MCF 10A (cell line): ENCODE results near the gene TNFRSF14. TPM values are rescaled to one million over a fixed set of nuclear protein-coding genes. Genes with fewer than 3 reads are reported as not detected.

Experiments
- BruUV-seq: library from RNA; stranded (reverse); fragments of 400-500 nt; replicated peaks from 2 replicates; lab custom pipeline; 2021; lab: Mats Ljungman, UMichigan
- CTCF ChIA-PET: fragments of 300-600 bp; sonication (Branson Sonifier 250); formaldehyde crosslinking; extraction: SDS; loops from one replicate; lab custom pipeline; 2021; ENCODE audit warnings: antibody characterized with exemption, inconsistent platforms; lab: Yijun Ruan, JAX
- POLR2A ChIA-PET: fragments of 300-600, 350-650 bp; sonication (Branson Sonifier 250); formaldehyde crosslinking; extraction: SDS; loops from one replicate; lab custom pipeline; 2020; ENCODE audit warnings: antibody characterized with exemption, inconsistent platforms; lab: Yijun Ruan, JAX
- DNase-seq: peaks from one replicate; pipeline ENCODE4 v3.0.0-alpha.2; 2018; ENCODE audit not compliant: unreplicated experiment
- H3K27ac Mint-ChIP-seq: one replicate; pipeline ENCODE4 v1.8.0; 2022; ENCODE audit warnings: mild to moderate bottlenecking, low read depth, mixed read lengths; ENCODE audit not compliant: unreplicated experiment
- H3K27me3 Mint-ChIP-seq: one replicate; pipeline ENCODE4 v1.8.0; 2022; ENCODE audit warnings: mixed read lengths; ENCODE audit not compliant: insufficient read depth, unreplicated experiment
- H3K36me3 Mint-ChIP-seq: one replicate; pipeline ENCODE4 v1.8.0; 2022; ENCODE audit warnings: mild to moderate bottlenecking, moderate library complexity, mixed read lengths; ENCODE audit not compliant: insufficient read depth, unreplicated experiment
- H3K4me1 Mint-ChIP-seq: one replicate; pipeline ENCODE4 v1.8.0; 2022; ENCODE audit warnings: mixed read lengths; ENCODE audit not compliant: insufficient read depth, unreplicated experiment
- H3K4me3 Mint-ChIP-seq: one replicate; pipeline ENCODE4 v1.8.0; 2022; ENCODE audit warnings: mild to moderate bottlenecking, moderate library complexity, mixed read lengths; ENCODE audit not compliant: unreplicated experiment
- H3K9me3 Mint-ChIP-seq: one replicate; pipeline ENCODE4 v1.8.0; 2022; ENCODE audit warnings: mixed read lengths; ENCODE audit not compliant: unreplicated experiment
- CTCF ChIP-seq: fragments of 200-600 bp; IDR thresholded peaks from one replicate; pipeline ENCODE4 v1.8.0; 2022; ENCODE audit warnings: antibody characterized with exemption, mild to moderate bottlenecking; ENCODE audit not compliant: unreplicated experiment
- intact Hi-C: fragments of 100-400 bp; cut with micrococcal nuclease; formaldehyde crosslinking; loops from 2 replicates; pipeline ENCODE4 v1.14.1; 2022
- total RNA-seq: library from RNA; stranded (reverse); gene quantifications from 2 replicates; pipeline ENCODE4 v1.2.3, GENCODE V29; 2022

Gene TNFRSF14
- total RNA-seq, 1 experiment from 2014 or later = 4.6 TPM

DNA sequence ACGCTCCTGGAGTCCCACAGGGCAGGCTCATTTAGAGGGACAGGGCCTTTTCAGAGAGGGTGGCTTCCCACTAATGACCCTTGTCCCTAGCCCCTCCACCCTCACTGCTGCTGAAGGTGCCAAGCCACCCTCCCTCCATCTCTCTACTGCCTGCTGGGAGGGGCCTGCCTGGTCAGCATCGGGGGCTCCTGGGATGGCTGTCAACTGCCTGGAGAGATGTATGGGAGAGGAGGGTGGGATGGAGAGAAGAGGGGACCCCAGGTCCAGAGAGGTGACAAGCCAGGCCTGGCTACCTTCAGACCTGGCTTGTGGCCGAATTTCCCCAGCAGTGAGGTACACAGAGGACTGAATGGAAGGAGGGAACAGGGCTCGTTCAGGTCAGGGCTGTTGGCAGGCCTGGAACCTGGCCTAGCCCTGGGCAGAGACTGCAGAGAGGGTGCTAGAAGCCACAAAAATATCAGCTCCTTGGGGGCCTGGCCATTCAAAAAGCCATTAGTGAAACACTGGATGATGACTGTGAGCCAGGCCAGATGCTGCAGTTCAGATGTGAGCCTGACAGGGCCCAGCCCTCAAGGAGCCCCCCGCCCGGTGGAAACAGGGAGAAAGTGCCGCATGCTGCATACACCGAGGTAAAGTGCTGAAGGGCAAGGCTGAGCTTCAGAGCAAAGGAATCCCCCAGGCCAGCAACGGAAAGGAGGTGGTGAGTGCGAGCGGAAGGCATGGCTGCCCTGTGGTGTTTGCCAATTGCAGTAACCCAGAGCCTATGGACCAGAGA lies 56.6 kb downstream of the TNFRSF14 start:
- no peak for DNase-seq
- ChIA-PET CTCF (interaction anchor here (0.7 kb wide), 1 partner anchor 22 kb away, joined by 3 read pairs; no protein-coding TSS in a partner anchor), POLR2A (no interaction called here)
- Mint-ChIP-seq H3K27ac (no peak overlapping the region), H3K4me1 (no peaks in the 10 kb centered on the region), H3K36me3 (no peaks in the 10 kb centered on the region), H3K4me3 (no peak overlapping the region), H3K9me3 (peaks cover 12% of the 10 kb centered on the region), H3K27me3 (peaks cover 14% of the 10 kb centered on the region)
- intact Hi-C loops = no loop called here
- BruUV-seq = no TSS peak
- TF ChIP-seq CTCF = no peak

Other genes with a start within 250 kb of the TNFRSF14 start
- gene MORN1, start 164.8 kb upstream of the TNFRSF14 start, total RNA-seq = 19.4 and 28.0 TPM in 2 replicates
- 172 and 224 TPM in 2 replicates for gene RER1, start 164.5 kb upstream of the TNFRSF14 start, total RNA-seq
- 31.3 and 36.1 TPM in 2 replicates for gene PEX10, start 143.8 kb upstream of the TNFRSF14 start, total RNA-seq
- 92.6 and 123 TPM in 2 replicates for gene PLCH2, start 80.1 kb upstream of the TNFRSF14 start, total RNA-seq
- 22.1 and 25.4 TPM in 2 replicates for gene PANK4, start 29.8 kb upstream of the TNFRSF14 start, total RNA-seq
- gene HES5, start 26.1 kb upstream of the TNFRSF14 start, total RNA-seq = not detected in 2 replicates
- gene PRXL2B, start 30.4 kb downstream of the TNFRSF14 start, total RNA-seq = 10.3 and 12.6 TPM in 2 replicates
- not detected in 2 replicates for gene MMEL1, start 76.6 kb downstream of the TNFRSF14 start, total RNA-seq
- 0.47 and 0.86 TPM in 2 replicates for gene TTC34, start 245.3 kb downstream of the TNFRSF14 start, total RNA-seq